Cardiac muscle cell (in vitro differentiated cells and primary cell): ENCODE results near the gene ITIH5. TPM values are rescaled to one million over a fixed set of nuclear protein-coding genes. Genes with fewer than 3 reads are reported as not detected.
A peak's percentile ranks its signal among the peaks of the same experiment; 100 is the strongest.
"Not testable (repeated sequence)": the region's sequence is repeated elsewhere in the genome, so short reads cannot be mapped to it uniquely, and the experiment has no call there.

Source experiments
- DNase-seq, 2 donors: peaks; one replicate each; pipeline versions ENCODE4 v3.0.0 to v3.0.0-alpha.2; 2010 to 2017; ENCODE audit warnings: low read depth in 1 of 2, low spot score in 1 of 2
- H3K27ac ChIP-seq: fragments of 200-600 bp; sonication (generic); 2 replicates; pipeline ENCODE4 v1.5.1; 2016
- H3K27me3 ChIP-seq: fragments of 200-600 bp; sonication (generic); 2 replicates; pipeline ENCODE4 v1.6.0; 2016; ENCODE audit warnings: control low read depth
- H3K36me3 ChIP-seq: fragments of 200-600 bp; sonication (generic); 2 replicates; pipeline ENCODE4 v1.5.1; 2016; ENCODE audit warnings: control low read depth
- H3K4me1 ChIP-seq: fragments of 200-600 bp; sonication (generic); 2 replicates; pipeline ENCODE4 v1.8.1; 2017; ENCODE audit warnings: low read depth, mild to moderate bottlenecking, mixed run types
- H3K4me3 ChIP-seq: fragments of 200-600 bp; sonication (generic); 2 replicates; pipeline ENCODE4 v1.5.1; 2016; ENCODE audit warnings: mild to moderate bottlenecking
- H3K9me3 ChIP-seq: fragments of 200-600 bp; sonication (generic); 2 replicates; pipeline ENCODE4 v1.5.1; 2017; ENCODE audit warnings: low read depth, mild to moderate bottlenecking, control low read depth
- CTCF ChIP-seq: IDR thresholded peaks from 2 replicates; pipeline ENCODE4 v1.5.1; 2012; ENCODE audit warnings: low read depth, mild to moderate bottlenecking, low read length
- polyA plus RNA-seq: library from polyadenylated mRNA; unstranded; fragments of >200 nt; fragmentation: Nextera tagmentation; extraction: Ambion mirVana; gene quantifications from 2 replicates; pipeline ENCODE4 v1.2.1, GENCODE V29; 2016
- total RNA-seq: library from RNA; depleted of rRNA; stranded (reverse); fragments of >200 nt; gene quantifications from 2 replicates; pipeline ENCODE4 v1.2.3, GENCODE V29; 2016

ITIH5 gene
- total and polyA plus RNA-seq, 2 experiments from 2014 or later, result 0.11 to 0.60 TPM

GRCh38 chr10:7702288-7702812 is 35.6 kb upstream of the ITIH5 start:
- Histone ChIP-seq H3K4me1 (no peaks in the 10 kb centered on the region), H3K27ac (no peak overlapping the region), H3K9me3 (no peaks in the 10 kb centered on the region), H3K27me3 (no peaks in the 10 kb centered on the region), H3K36me3 (no peaks in the 10 kb centered on the region), H3K4me3 (no peak overlapping the region)
- DNase-seq, result no peak
- no peak for TF ChIP-seq CTCF

- H3K4me1 ChIP-seq, result no peaks in the 10 kb centered on the region
- TF ChIP-seq CTCF, result no peak
- no peak overlapping the region for H3K27ac ChIP-seq
- H3K27me3 ChIP-seq, result no peaks in the 10 kb centered on the region
- no peaks in the 10 kb centered on the region for H3K9me3 ChIP-seq
- no peak overlapping the region for H3K4me3 ChIP-seq
- no peak for DNase-seq
- no peaks in the 10 kb centered on the region for H3K36me3 ChIP-seq
Measured at GRCh38 chr10:7701158-7701742, 34.5 kb upstream of the ITIH5 start.

- Histone ChIP-seq H3K36me3 (no peaks in the 10 kb centered on the region), H3K4me1 (no peaks in the 10 kb centered on the region), H3K27me3 (no peaks in the 10 kb centered on the region), H3K9me3 (no peaks in the 10 kb centered on the region), H3K4me3 (no peak overlapping the region), H3K27ac (no peak overlapping the region)
- peak in 1 of 2 donors; percentile 66 for DNase-seq
- no peak for TF ChIP-seq CTCF
Measured at GRCh38 chr10:7700577-7701125, 33.9 kb upstream of the ITIH5 start.

GRCh38 chr10:7697426-7697825 is 30.7 kb upstream of the ITIH5 start:
- no peaks in the 10 kb centered on the region for H3K9me3 ChIP-seq
- no peak for TF ChIP-seq CTCF
- no peaks in the 10 kb centered on the region for H3K36me3 ChIP-seq
- no peak for DNase-seq
- no peak overlapping the region for H3K27ac ChIP-seq
- H3K27me3 ChIP-seq, result no peaks in the 10 kb centered on the region
- H3K4me3 ChIP-seq, result no peak overlapping the region
- no peaks in the 10 kb centered on the region for H3K4me1 ChIP-seq

GRCh38 chr10:7696545-7696944 is 29.8 kb upstream of the ITIH5 start:
- no peaks in the 10 kb centered on the region for H3K36me3 ChIP-seq
- no peak for TF ChIP-seq CTCF
- no peak overlapping the region for H3K4me3 ChIP-seq
- H3K27me3 ChIP-seq, result no peaks in the 10 kb centered on the region
- H3K27ac ChIP-seq, result no peak overlapping the region
- H3K9me3 ChIP-seq, result no peaks in the 10 kb centered on the region
- peak in 1 of 2 donors; percentile 23 for DNase-seq
- H3K4me1 ChIP-seq, result no peaks in the 10 kb centered on the region

GRCh38 chr10:7693194-7693593 is 26.4 kb upstream of the ITIH5 start:
- H3K4me1 ChIP-seq, DNase-seq, H3K9me3 ChIP-seq, H3K27ac ChIP-seq, H3K27me3 ChIP-seq, H3K4me3 ChIP-seq, H3K36me3 ChIP-seq: not testable (repeated sequence)

- H3K27me3 ChIP-seq, H3K9me3 ChIP-seq, H3K4me3 ChIP-seq, H3K27ac ChIP-seq, H3K36me3 ChIP-seq, H3K4me1 ChIP-seq, DNase-seq: not testable (repeated sequence)
Measured at GRCh38 chr10:7692368-7692767, 25.6 kb upstream of the ITIH5 start.

- H3K27ac ChIP-seq, H3K4me3 ChIP-seq, H3K27me3 ChIP-seq, H3K4me1 ChIP-seq, H3K36me3 ChIP-seq, H3K9me3 ChIP-seq, DNase-seq: not testable (repeated sequence)
Measured at GRCh38 chr10:7690885-7691597, 24.3 kb upstream of the ITIH5 start.
